RCC 7860 (cell line): ENCODE results near the gene TTC28.
"Not testable (repeated sequence)": the region's sequence is repeated elsewhere in the genome, so short reads cannot be mapped to it uniquely, and the experiment has no call there.

Experiments
- DNase-seq: peaks from one replicate; pipeline ENCODE4 v3.0.0-alpha.2; 2015; ENCODE audit warnings: low spot score
- FAIRE-seq: peaks from 2 replicates; lab custom pipeline; 2012; peaks lifted over from hg19 to GRCh38; lab: Jason Lieb, UNC

Gene TTC28

DNA sequence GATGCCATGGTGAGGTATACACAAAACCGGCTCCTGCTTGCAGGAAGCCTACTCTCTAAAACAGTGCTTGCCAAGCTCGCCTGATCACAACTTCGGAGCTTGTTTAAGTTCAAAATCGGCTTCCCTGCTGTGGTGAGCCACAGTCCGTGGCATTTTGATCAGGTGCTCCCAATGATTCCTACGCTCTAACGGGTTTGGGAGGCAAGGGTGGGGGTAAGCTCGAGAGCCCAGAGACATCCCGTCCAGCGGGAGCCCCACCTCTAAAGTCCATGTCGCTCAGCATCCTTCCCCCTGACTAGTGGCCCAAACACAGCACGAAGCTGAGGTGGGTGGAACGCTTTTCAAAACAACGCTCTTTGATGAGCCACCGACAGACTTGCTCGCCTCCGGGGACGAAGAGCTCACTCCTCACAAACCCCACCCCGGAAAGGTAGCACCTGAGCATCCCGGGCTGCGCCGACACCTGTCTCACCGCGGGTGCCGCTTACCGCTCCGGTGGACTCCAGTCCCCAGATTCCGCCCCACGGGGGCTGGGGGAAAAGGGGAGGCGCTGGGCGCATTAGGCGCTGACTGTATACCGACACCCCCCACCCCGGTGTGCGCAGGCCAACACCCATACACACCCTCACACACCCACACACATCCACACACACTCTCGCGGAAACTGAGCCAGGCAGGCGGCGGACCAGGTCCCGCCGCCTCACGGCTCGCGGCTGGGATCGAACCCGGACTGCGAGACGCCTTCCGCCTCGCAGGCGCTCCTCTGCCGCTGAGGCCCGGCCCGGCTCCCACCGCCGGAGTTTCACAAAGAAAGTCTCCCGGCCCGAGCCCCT, 646 bp downstream of the TTC28 start:
- not testable (repeated sequence) for FAIRE-seq, DNase-seq

DNA sequence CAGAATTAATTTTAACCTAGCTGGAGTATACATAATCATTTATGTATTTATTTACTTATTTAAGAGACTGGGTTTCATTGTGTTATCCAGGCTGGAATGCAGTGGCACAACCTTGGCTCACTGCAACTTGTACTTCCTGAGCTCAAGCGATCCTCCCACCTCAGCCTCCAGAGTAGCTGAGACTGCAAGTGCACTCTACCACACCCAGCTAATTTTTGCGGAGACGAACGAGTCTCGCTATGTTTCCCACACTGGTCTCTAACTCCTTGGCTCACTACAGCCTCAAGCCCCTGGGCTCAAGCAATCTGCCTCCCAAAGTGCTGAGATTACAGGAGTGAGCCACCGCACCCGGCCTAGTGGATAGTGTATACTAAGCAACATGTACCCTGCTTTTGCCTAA, 1.5 kb downstream of the TTC28 start:
- not testable (repeated sequence) for DNase-seq, FAIRE-seq

GRCh38 chr22:28674121-28674563, 5.5 kb downstream of the TTC28 start:
- FAIRE-seq (peak; percentile 91), DNase-seq (peak; percentile 55)

GRCh38 chr22:28670756-28671155, 8.9 kb downstream of the TTC28 start:
- no peak for DNase-seq

DNA sequence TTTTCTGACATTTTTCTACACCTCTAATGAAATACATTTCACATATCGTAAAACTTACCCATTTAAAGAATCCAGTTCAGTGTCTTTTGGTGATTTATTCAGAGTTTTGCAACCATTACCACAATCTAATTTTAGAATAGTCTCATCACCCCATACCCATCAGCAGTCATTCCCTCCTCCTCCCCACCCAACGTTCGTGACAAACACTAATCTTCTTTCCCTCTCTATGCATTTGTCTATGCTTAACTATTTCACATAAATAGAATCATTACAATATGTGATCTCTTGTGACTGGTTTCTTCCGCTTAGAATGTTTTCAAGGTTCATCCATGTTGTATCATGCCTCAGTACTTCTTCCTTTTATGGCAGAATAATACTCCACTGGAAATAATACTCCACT, 9.5 kb downstream of the TTC28 start:
- FAIRE-seq, result no peak
- no peak for DNase-seq

More at GRCh38 chr22:28670756-28671155, 8.9 kb downstream of the TTC28 start:
- FAIRE-seq, result no peak

DNA sequence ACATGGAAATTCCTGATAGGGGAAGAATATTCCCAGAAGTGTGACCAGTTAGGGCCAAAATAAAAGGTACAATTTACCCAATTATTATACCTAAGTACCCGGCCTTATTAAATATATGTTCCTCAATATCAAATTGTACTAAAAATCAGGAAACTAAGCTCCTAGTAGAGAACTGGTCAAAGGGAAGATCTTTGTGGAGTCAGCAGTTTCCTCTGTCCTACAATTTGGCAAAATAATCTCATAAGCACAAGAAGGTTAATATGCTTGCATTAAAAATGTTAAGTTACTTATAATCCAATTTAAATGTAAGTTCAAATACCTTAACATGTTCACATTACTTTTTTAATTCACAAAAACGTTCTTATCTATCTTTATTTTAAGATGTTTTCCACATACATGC, 10.3 kb downstream of the TTC28 start:
- FAIRE-seq, result no peak
- DNase-seq, result no peak

- DNase-seq, FAIRE-seq: not testable (repeated sequence)
Measured at GRCh38 chr22:28663569-28663942, 16.1 kb downstream of the TTC28 start.

DNA sequence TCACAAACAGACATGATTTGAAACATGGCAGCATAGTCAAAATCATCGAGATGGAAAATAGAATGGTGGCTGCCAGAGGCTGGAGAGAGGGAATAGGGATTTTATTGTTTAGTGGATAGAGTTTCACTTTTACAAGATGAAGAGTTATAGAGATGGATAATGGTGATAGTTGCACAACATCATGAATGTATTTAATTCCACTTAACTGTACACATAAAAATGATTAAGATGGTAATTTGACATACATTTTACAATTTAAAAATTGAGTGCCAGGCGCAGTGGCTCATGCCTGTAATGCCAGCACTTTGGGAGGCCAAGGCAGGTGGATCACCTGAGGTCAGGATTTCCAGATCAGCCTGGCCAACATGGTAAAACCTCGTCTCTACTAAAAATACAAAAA, 21.2 kb downstream of the TTC28 start:
- DNase-seq, result no peak
- FAIRE-seq, result no peak

DNA sequence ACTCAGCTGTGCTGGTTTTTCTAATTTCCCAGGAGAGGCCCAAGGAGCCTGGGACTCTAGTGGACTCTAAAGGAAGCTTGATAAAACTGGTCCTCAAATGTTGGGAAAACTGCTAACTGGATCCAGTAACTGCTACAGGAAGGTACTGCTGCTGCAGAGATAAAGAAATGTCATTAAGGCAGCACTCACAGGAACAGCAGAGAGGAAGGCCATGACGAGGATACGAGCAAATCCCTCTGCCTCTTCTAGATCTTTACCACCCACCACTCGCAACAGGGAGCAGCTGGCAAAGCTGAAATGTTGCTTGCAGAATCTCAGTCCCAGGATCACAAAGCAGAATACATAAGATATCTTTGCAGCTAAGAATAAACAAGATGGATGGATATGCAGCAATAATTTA, 23.5 kb downstream of the TTC28 start:
- FAIRE-seq (no peak), DNase-seq (no peak)

DNA sequence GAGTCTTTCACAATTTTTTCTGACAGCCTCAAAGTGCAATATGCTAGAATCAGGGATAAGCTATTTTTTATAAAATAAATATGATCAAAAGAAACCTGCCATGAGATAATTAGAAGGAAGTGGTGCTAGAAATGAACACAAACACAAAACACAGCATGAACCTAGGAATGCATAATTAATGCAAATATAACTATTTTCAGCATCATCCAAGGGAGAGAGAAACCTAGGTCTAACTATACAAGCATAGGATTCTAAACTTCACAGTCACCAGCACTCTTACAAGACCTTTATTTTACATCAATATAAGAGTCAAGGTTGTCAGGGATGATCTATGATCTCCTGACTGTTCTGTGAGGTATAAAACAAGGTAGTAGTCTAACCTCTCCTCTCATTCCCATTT, 29.2 kb downstream of the TTC28 start:
- FAIRE-seq (no peak), DNase-seq (no peak)

DNA sequence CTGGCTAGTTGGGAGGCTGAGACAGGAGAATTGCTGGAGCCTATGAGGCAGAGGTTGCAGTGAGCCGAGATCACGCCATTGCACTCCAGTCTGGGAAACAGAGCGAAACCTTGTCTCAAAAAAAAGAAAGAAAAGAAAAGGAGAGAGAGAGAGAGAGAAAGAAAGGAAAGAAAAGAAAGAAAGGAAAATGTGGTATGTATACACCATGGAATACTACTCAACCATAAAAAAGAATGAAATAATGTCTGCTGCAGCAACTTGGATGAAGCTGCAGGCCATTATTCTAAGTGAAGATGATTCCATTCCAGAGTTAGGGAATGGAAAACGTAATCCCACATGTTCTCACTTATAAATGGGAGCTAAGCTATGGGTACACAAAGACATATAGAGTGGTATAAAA, 30.8 kb downstream of the TTC28 start:
- FAIRE-seq (no peak), DNase-seq (no peak)

GRCh38 chr22:28647216-28647615, 32.4 kb downstream of the TTC28 start:
- DNase-seq (peak; percentile 2), FAIRE-seq (no peak)

DNA sequence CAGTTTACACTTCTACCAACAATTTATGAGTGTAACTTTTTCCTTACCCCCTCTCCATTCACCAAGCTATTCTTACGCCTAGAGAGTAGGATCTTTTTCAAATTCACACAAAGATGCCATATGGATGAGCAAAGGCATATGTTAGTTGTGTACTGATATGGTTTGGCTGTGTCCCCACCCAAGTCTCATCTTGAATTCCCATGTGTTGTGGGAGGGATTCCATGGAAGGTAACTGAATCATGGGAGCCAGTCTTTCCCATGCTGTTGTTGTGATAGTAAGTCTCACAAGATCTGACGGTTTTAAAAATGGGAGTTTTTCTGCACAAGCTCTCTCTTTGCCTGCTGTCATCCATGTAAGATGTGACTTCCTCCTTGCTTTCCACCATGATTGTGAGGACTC, 40.3 kb downstream of the TTC28 start:
- FAIRE-seq (no peak), DNase-seq (no peak)

GRCh38 chr22:28637225-28637624, 42.4 kb downstream of the TTC28 start:
- DNase-seq (no peak), FAIRE-seq (no peak)

DNA sequence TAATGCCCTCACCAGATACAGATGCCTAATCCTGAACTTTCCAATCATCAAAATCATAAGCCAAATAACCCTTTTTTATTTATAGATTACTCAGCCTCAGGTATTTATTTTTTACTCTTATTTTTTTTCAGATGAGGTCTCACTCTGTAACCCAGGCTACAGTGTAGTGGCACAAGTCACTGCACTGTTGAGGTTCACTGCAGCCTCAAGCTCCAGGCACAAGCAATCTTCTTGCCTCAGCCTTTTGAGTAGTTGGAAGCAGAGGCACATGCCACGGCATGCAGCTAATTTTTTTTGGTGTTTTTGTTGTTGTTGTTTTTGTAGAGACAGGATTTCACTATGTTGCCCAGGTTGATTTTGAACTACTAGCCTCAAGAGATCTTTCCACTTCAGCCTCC, 49.5 kb downstream of the TTC28 start:
- no peak for FAIRE-seq

DNA sequence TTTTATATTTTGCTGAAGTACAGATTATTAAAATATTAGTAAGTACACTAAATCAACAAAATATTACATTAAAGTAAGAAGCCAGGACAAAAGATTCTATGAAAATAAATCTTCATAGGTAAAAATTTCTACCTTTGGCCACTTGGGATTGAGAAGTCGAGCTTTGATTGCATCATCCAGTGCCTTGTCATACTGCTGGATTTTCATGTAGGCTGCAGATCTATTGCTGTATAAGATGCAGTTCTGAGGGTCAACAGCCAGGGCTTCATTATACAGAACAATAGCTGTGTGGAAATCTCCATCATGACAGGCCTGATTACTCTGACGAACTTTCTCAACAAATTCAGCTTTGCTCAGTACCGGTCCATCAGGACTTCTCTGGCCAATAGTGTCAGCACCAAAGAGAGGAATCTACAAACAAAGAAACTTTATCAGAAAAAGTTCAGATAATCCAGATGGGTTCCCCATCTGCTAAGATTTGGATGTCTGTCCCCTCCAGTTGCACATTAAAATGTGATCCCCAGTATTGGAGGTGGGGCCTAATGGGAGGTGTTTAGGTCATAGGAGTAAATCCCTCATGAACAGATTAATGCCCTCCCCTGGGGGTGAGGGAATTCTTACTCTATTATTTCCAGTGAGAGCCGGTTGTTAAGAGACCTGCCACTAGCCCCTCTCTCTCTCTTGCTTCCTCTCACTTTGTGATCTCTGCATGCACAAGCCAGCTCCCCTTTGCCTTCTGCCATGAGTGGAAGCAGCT, 50.0 kb downstream of the TTC28 start:
- FAIRE-seq, result no peak
- no peak for DNase-seq

More for the DNA sequence above, 49.5 kb downstream of the TTC28 start:
- DNase-seq, result no peak

GRCh38 chr22:28628766-28629165, 50.9 kb downstream of the TTC28 start:
- DNase-seq (no peak), FAIRE-seq (no peak)

DNA sequence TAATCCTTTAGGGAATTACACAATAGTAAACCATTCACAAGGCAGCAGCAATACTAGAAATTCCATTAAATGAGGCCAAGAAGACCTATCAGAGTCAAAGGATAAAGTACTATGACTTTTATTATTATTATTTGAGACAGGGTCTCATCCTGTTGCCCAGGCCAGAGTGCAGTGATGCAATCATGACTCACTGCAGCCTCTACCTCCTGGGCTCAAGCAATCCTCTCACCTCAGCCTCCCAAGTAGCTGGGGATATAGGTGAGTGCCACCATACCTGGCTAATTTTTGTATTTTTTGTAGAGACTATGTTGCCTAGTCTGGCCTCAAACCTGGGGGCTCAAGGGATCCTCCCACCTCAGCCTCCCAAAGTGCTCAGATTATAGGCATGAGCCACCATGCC, 51.8 kb downstream of the TTC28 start:
- DNase-seq (no peak), FAIRE-seq (no peak)

GRCh38 chr22:28620244-28620922, 59.3 kb downstream of the TTC28 start:
- DNase-seq (no peak), FAIRE-seq (no peak)

- DNase-seq (no peak), FAIRE-seq (no peak)
Measured at GRCh38 chr22:28619236-28619635, 60.4 kb downstream of the TTC28 start.

GRCh38 chr22:28615423-28615822, 64.2 kb downstream of the TTC28 start:
- not testable (repeated sequence) for DNase-seq, FAIRE-seq
